GM12878 (cell line): ENCODE results near the gene ATP6V0C. TPM values are rescaled to one million over a fixed set of nuclear protein-coding genes. Genes with fewer than 3 reads are reported as not detected.

ENCODE experiments used
- ATAC-seq: fragments of 200-7000 bp; cut with Tn5 transposase; 3 replicates; pipeline ENCODE4 v1.9.1; 2020; ENCODE audit warnings: mild to moderate bottlenecking, moderate library complexity
- BruUV-seq: library from RNA; stranded (reverse); fragments of 400-500 nt; replicated peaks from 2 replicates; lab custom pipeline; 2021; lab: Mats Ljungman, UMichigan
- CTCF ChIA-PET: fragments of 300-600 bp; sonication (Branson Sonifier 250); formaldehyde crosslinking; extraction: SDS; loops from one replicate; lab custom pipeline; 2021; ENCODE audit warnings: inconsistent platforms; lab: Yijun Ruan, JAX
- POLR2A ChIA-PET: fragments of 350-600 bp; formaldehyde crosslinking; extraction: SDS; loops from one replicate; lab custom pipeline; 2021; ENCODE audit warnings: inconsistent platforms; lab: Charles Lee
- RAD21 ChIA-PET: fragments of 300-600 bp; sonication (Branson Sonifier 250); formaldehyde crosslinking; loops from one replicate; lab custom pipeline; 2023; ENCODE audit warnings: antibody characterized with exemption; ENCODE audit not compliant: unreplicated experiment; lab: Charles Lee
- SMC1A ChIA-PET: fragments of 300-600 bp; sonication (Branson Sonifier 250); formaldehyde crosslinking; loops from one replicate; lab custom pipeline; 2023; ENCODE audit not compliant: unreplicated experiment, uncharacterized antibody; lab: Charles Lee
- DNase-seq: peaks from one replicate; pipeline ENCODE4 v3.0.0-alpha.2; 2011; ENCODE audit warnings: low read depth, low spot score
- FAIRE-seq: peaks from 3 replicates; lab custom pipeline; 2011; peaks lifted over from hg19 to GRCh38; lab: Jason Lieb, UNC
- H2AFZ ChIP-seq: 2 replicates; pipeline ENCODE4 v1.6.0; 2011; ENCODE audit warnings: low read depth, low read length, control low read depth; ENCODE audit not compliant: control insufficient read depth
- H3K27ac ChIP-seq: 2 replicates; pipeline ENCODE4 v1.5.1; 2011; ENCODE audit warnings: control low read depth; ENCODE audit not compliant: control insufficient read depth, insufficient read depth
- H3K27me3 ChIP-seq, 2 experiments: replicated peaks in 1 of 2; 2 replicates each; pipeline versions ENCODE4 v1.6.0 to v1.6.1; 2011; ENCODE audit warnings: low read length in 1 of 2; ENCODE audit not compliant: control insufficient read depth in 2 of 2, insufficient read depth in 2 of 2
- H3K36me3 ChIP-seq, 2 experiments: 2 replicates each; pipeline ENCODE4 v1.5.1; 2011; ENCODE audit warnings: low read length in 1 of 2; ENCODE audit not compliant: control insufficient read depth in 2 of 2, insufficient read depth in 2 of 2
- H3K4me1 ChIP-seq: 2 replicates; pipeline ENCODE4 v1.6.1; 2011; ENCODE audit warnings: mild to moderate bottlenecking, low read length, moderate library complexity, mixed read lengths; ENCODE audit not compliant: control insufficient read depth, insufficient read depth
- H3K4me2 ChIP-seq: 2 replicates; pipeline ENCODE4 v1.6.0; 2011; ENCODE audit warnings: control low read depth; ENCODE audit not compliant: control insufficient read depth, insufficient read depth
- H3K4me3 ChIP-seq: fragments of 200-600 bp; sonication (generic); 2 replicates; pipeline ENCODE4 v1.5.1; 2016
- H3K79me2 ChIP-seq: 2 replicates; pipeline ENCODE4 v1.6.0; 2011; ENCODE audit warnings: low read length; ENCODE audit not compliant: control insufficient read depth, insufficient read depth
- H3K9ac ChIP-seq: 2 replicates; pipeline ENCODE4 v1.8.0; 2011; ENCODE audit warnings: low read length, control low read depth, mixed read lengths; ENCODE audit not compliant: control insufficient read depth, insufficient read depth
- H3K9me3 ChIP-seq: replicated peaks from 3 replicates; pipeline ENCODE4 v1.5.1; 2011; ENCODE audit warnings: mild to moderate bottlenecking, low read length; ENCODE audit not compliant: control insufficient read depth, insufficient read depth
- H4K20me1 ChIP-seq: 2 replicates; pipeline ENCODE4 v1.6.0; 2011; ENCODE audit not compliant: control insufficient read depth, insufficient read depth
- BCL3 ChIP-seq: IDR thresholded peaks from 2 replicates; pipeline ENCODE4 v1.6.1; 2011; ENCODE audit warnings: borderline replicate concordance, low read depth, mild to moderate bottlenecking, moderate library complexity, low read length; ENCODE audit not compliant: insufficient read depth, poor library complexity, severe bottlenecking
- BHLHE40 ChIP-seq, 2 experiments: fragments of 450-650 bp in 1 of 2; IDR thresholded peaks; 2 replicates each; pipeline ENCODE4 v1.6.1; 2011 to 2017; ENCODE audit warnings: low read depth in 2 of 2, borderline replicate concordance in 1 of 2, improper control_type of control experiment in 1 of 2, low read length in 1 of 2, mild to moderate bottlenecking in 1 of 2
- CBFB ChIP-seq: IDR thresholded peaks from 2 replicates; pipeline ENCODE4 v1.6.1; 2016; ENCODE audit warnings: antibody characterized with exemption, low read depth
- CBX3 ChIP-seq: fragments of 200-600 bp; sonication (generic); IDR thresholded peaks from 2 replicates; pipeline ENCODE4 v1.6.1; 2016; ENCODE audit warnings: low read depth, borderline replicate concordance
- E4F1 ChIP-seq: fragments of 450-650 bp; IDR thresholded peaks from 2 replicates; pipeline ENCODE4 v1.6.1; 2018; ENCODE audit warnings: borderline replicate concordance, mild to moderate bottlenecking; ENCODE audit not compliant: partially characterized antibody
- GABPA ChIP-seq: IDR thresholded peaks from 2 replicates; pipeline ENCODE4 v1.6.1; 2014; ENCODE audit warnings: antibody characterized with exemption, low read depth, mild to moderate bottlenecking, inconsistent platforms
- MEF2A ChIP-seq: IDR thresholded peaks from 2 replicates; pipeline ENCODE4 v1.6.1; 2011; ENCODE audit warnings: low read depth, mild to moderate bottlenecking, low read length, moderate library complexity; ENCODE audit not compliant: insufficient read depth
- NFXL1 ChIP-seq: fragments of 450-650 bp; IDR thresholded peaks from 2 replicates; pipeline ENCODE4 v1.6.1; 2017; ENCODE audit warnings: antibody characterized with exemption, mild to moderate bottlenecking, borderline replicate concordance
- NR2C1 ChIP-seq: fragments of 450-650 bp; IDR thresholded peaks from 2 replicates; pipeline ENCODE4 v1.6.1; 2017; ENCODE audit warnings: antibody characterized with exemption, mild to moderate bottlenecking, moderate library complexity
- PKNOX1 ChIP-seq: fragments of 450-650 bp; IDR thresholded peaks from 2 replicates; pipeline ENCODE4 v1.6.1; 2016; ENCODE audit warnings: mild to moderate bottlenecking
- PML ChIP-seq: IDR thresholded peaks from 2 replicates; pipeline ENCODE4 v1.6.1; 2012; ENCODE audit warnings: low read length, inconsistent platforms
- RCOR1 ChIP-seq: conservative IDR thresholded peaks from 2 replicates; pipeline ENCODE4 v1.6.1; 2012; ENCODE audit warnings: low read depth, low read length, improper control_type of control experiment
- whole genome bisulfite sequencing: methylation state at CpG from one replicate; pipeline ENCODE4 v1.1.6; 2016; ENCODE audit warnings: low lambda C conversion rate; ENCODE audit not compliant: insufficient replicate concordance, insufficient coverage; ENCODE audit errors: missing lambda C conversion rate; 5-methylcytosine and 5-hydroxymethylcytosine counted together
- in situ Hi-C: fragments of 300-500 bp; cut with MboI; formaldehyde crosslinking; loops from 9 replicates; pipeline ENCODE4 v1.14.3; 2018; ENCODE audit warnings: mixed read lengths
- intact Hi-C: fragments of 100-400 bp; cut with micrococcal nuclease; formaldehyde crosslinking; loops from one replicate; pipeline ENCODE4 v1.14.2; 2022; ENCODE audit not compliant: unreplicated experiment
- polyA plus RNA-seq, 11 experiments: library from polyadenylated mRNA; depleted of rRNA in 4 of 11; unstranded in 6 of 11; stranded (reverse) in 5 of 11; fragments of >200 nt; fragmentation: Nextera tagmentation in 4 of 11; fragmentation: Illumina TruSeq in 1 of 11; extraction: Ambion mirVana in 4 of 11; extraction: Trizol in 1 of 11; gene quantifications; 1 replicate in 1 of 11; 2 replicates in 10 of 11; pipeline versions ENCODE4 v1.2.1 to v1.2.3, GENCODE V29; 2011 to 2016; ENCODE audit warnings: inconsistent platforms in 2 of 11, missing spikeins in 2 of 11, low read depth in 1 of 11
- total RNA-seq, 4 experiments: library from RNA; depleted of rRNA in 3 of 4; stranded (reverse); fragments of >200 nt in 3 of 4; fragmentation: Illumina TruSeq in 1 of 4; extraction: Trizol in 1 of 4; gene quantifications; 2 replicates each; pipeline versions ENCODE4 v1.2.1 to v1.2.3, GENCODE V29; 2013 to 2021
- TF ChIP-seq, protein P1 (sequence below): fragments of 450-650 bp; IDR thresholded peaks from 2 replicates; pipeline ENCODE4 v1.6.1; 2016; ENCODE audit warnings: mild to moderate bottlenecking, moderate library complexity, borderline replicate concordance

The ATP6V0C gene
- total and polyA plus RNA-seq, 10 of the 15 experiments (the other 5 are each of a cell fraction or from before 2014, with no cell fraction given) = 2.4 to 135 (median 18.4) TPM

DNA sequence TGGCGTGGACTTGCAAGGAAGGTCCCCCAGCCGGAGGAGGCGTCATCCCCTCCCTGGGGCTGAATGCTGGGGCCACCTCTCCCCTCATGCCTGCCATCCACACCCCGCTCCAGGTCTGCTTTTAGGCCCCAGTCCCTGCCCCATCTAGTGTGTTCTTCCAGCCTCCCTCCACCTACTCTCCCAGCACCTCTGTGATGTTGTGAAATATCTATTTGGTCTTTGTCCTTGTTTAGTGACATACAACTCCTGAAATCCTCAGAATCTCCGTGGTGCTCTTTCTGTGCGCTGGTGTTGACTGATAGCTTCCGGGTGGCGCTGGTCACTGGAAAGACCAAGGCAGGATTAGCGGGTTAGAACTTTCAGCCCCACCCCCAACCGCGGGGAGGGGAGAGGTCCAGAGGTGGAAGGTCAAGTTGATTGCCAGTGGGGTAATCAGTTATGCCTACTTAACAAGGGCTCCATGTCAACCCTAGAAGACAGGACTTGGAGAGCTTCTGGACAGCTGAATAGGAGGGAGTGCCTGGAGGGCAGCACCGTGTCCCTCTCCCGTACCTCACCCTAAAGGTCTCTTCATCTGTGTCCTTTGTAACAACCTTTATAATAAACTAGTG, 28.7 kb upstream of the ATP6V0C start:
- H3K27me3 ChIP-seq = no peaks in the 10 kb centered on the region
- ATAC-seq (no peak), DNase-seq (no peak), FAIRE-seq (no peak)
- no peak overlapping the region for H3K4me3 ChIP-seq
- RAD21 ChIA-PET = interaction anchor here (3.8 kb wide), 1 partner anchor 55 kb away, joined by 21 read pairs; the partner anchor contains the start of gene CCNF
- no peaks in the 10 kb centered on the region for H3K79me2 ChIP-seq
- CTCF ChIA-PET = interaction anchor here (1.5 to 4.1 kb wide), 3 partner anchors 10 to 54 kb away, joined by 5 to 39 read pairs (median 8); partner anchors contain the start of genes CCNF and TBC1D24
- H4K20me1 ChIP-seq = no peaks in the 10 kb centered on the region
- POLR2A ChIA-PET = interaction anchor here (0.7 to 3.4 kb wide), 4 partner anchors 10 to 55 kb away, joined by 3 to 10 read pairs (median 5); partner anchors contain the start of genes CCNF and TBC1D24
- BruUV-seq = no TSS peak
- H3K36me3 ChIP-seq = no peaks in the 10 kb centered on the region
- H3K27ac ChIP-seq = no peak overlapping the region
- WGBS = 91% methylated on average over 13 of the region's 13 CpGs
- no peak overlapping the region for H3K4me2 ChIP-seq
- no peaks in the 10 kb centered on the region for H3K9me3 ChIP-seq
- H3K9ac ChIP-seq = no peak overlapping the region
- intact Hi-C loops = loop anchor here (5.0 kb wide), 1 partner anchor 143 kb away; the partner anchor contains the start of gene ABCA3
- in situ Hi-C loops = no loop called here
- SMC1A ChIA-PET = interaction anchor here (1.9 to 2.1 kb wide), 2 partner anchors 16 to 55 kb away, joined by 8 to 9 read pairs; partner anchors contain the start of gene CCNF
- H3K4me1 ChIP-seq = peaks cover 16% of the 10 kb centered on the region
- H2AFZ ChIP-seq = no peak overlapping the region
- no peak for TF ChIP-seq E4F1
- no peak for TF ChIP-seq BHLHE40 (IDR thresholded peaks at IDR 0.05; ENCODE audit: borderline replicate concordance in 1 of 2, low read depth in 2 of 2, low read length in 1 of 2)
- no peak for TF ChIP-seq MEF2A
- no peak for TF ChIP-seq GABPA
- no peak for TF ChIP-seq RCOR1
- no peak for TF ChIP-seq BCL3
- TF ChIP-seq CBX3 = no peak
- no peak for TF ChIP-seq NR2C1
- no peak for TF ChIP-seq CBFB
- TF ChIP-seq PKNOX1 = no peak
- no peak for TF ChIP-seq NFXL1
- no peak for TF ChIP-seq PML
- TF ChIP-seq, protein P1, sequence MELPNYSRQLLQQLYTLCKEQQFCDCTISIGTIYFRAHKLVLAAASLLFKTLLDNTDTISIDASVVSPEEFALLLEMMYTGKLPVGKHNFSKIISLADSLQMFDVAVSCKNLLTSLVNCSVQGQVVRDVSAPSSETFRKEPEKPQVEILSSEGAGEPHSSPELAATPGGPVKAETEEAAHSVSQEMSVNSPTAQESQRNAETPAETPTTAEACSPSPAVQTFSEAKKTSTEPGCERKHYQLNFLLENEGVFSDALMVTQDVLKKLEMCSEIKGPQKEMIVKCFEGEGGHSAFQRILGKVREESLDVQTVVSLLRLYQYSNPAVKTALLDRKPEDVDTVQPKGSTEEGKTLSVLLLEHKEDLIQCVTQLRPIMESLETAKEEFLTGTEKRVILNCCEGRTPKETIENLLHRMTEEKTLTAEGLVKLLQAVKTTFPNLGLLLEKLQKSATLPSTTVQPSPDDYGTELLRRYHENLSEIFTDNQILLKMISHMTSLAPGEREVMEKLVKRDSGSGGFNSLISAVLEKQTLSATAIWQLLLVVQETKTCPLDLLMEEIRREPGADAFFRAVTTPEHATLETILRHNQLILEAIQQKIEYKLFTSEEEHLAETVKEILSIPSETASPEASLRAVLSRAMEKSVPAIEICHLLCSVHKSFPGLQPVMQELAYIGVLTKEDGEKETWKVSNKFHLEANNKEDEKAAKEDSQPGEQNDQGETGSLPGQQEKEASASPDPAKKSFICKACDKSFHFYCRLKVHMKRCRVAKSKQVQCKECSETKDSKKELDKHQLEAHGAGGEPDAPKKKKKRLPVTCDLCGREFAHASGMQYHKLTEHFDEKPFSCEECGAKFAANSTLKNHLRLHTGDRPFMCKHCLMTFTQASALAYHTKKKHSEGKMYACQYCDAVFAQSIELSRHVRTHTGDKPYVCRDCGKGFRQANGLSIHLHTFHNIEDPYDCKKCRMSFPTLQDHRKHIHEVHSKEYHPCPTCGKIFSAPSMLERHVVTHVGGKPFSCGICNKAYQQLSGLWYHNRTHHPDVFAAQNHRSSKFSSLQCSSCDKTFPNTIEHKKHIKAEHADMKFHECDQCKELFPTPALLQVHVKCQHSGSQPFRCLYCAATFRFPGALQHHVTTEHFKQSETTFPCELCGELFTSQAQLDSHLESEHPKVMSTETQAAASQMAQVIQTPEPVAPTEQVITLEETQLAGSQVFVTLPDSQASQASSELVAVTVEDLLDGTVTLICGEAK = no peak
